ENCODE data around the gene NOC2L.

Gene NOC2L

GRCh38 chr1:932776-933602 lies 26.1 kb downstream of the NOC2L start:
- no peak overlapping the region for H3K4me3 ChIP-seq (ENCODE audit: low read depth, low read length)

DNA sequence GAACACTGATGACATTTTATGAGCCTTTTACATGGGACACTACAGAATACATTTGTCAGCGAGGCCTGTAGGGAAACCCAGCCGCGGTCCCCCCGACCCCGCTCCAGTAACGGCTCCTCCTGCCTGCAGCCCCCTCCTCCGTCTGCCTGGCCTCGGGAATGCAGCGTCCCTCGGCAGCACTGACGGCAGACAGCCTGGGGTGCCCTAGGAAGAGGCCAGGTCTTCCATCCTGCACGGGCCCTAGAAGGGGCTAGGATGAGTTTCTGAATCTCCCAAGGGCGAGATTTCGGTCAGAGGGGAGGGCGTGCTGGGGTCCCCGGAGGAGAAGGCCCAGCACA lies 26.9 kb downstream of the NOC2L start:
- H3K4me3 ChIP-seq (ENCODE audit: low read depth, low read length) = no peak overlapping the region

GRCh38 chr1:931380-932172 lies 27.5 kb downstream of the NOC2L start:
- no peak overlapping the region for H3K4me3 ChIP-seq (ENCODE audit: low read depth, low read length)

DNA sequence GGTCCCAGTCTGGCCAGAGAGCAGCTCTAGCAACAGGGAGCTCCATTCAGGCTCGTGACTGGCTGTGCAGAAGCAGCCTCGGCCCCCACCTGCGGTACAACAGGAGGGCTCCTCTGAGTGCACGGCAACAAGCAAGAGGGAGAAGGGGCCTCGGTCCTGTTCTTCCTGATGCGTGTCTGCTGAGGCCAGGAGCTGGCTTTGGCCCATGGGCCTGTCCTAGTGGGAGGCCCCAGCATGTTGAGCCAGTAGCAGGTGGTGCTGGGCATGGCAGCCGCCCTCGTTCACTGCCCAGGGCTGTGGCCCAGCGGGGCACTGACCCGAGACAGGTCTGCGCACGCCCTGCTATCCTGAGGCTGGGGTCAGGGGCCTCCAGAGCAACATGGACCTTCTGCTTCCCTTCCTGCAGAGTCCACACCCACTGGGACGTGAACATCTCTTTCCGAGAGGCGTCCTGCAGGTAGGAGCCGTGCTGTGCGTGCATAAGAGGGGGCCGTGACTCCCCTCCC lies 28.4 kb downstream of the NOC2L start:
- H3K4me3 ChIP-seq (ENCODE audit: low read depth, low read length) = no peak overlapping the region

DNA sequence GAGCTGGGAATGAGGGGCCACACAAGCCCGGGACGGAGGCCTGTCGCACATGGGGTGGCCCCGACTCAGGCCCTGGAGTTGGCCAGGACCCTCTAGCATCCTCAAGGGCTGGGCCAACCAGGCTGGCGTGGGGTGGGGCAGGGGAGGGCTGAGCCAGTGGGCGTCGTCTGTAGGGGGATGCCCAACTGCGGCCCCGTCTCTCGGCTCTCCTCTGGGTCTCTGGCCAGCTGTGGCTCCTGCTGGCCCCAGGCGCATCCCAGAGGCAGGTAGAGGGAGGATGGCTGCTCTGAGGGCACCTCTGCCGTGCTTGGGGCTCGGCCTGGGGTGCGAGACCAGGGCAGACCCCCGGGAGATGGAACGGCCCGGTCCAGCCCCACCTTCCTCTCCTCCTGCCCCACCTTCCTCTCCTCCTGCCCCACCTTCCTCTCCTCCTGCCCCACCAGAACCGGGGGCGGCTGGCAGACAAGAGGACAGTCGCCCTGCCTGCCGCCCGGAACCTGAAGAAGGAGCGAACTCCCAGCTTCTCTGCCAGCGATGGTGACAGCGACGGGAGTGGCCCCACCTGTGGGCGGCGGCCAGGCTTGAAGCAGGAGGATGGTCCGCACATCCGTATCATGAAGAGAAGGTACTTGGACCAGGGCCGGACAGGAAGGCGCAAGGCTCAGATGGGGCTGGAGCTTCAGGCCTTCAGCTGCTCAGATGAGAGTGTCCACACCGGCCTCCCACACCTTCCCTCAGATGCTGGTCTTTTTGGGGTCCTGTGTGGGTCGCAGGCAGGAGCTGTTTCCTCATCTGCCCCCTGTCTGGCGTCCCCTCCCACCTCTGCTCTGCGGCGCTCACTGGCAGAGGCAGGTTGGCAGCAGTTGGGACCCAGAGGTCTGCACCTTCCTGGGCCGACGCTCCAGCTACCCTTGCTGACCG lies 29.1 kb downstream of the NOC2L start:
- H3K4me3 ChIP-seq (ENCODE audit: low read depth, low read length) = no peak overlapping the region

GRCh38 chr1:928825-929661 lies 30.0 kb downstream of the NOC2L start:
- H3K4me3 ChIP-seq (ENCODE audit: low read depth, low read length) = no peak overlapping the region

DNA sequence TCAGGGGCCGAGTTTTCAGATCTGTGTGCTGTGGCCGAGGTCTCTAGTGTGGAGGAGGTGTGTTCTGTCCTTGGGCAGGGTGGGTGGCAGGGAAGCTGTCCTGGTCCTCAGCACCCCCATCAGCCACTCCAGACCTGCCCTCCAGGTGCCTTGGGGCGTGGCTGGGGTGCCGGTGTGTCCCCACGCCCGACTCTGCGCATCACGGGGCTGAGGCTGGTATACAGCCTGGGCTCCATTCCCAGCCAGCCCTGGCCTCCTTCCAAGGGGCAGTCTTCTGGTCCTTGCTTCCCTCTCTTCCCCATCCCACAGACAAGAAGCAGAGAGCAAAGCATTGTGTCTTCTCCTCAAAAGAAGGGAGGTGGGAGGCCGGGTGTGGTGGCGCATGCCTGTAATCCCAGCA lies 31.3 kb downstream of the NOC2L start:
- H3K4me3 ChIP-seq (ENCODE audit: low read depth, low read length) = no peak overlapping the region

- H3K4me3 ChIP-seq (ENCODE audit: low read depth, low read length) = no peak overlapping the region
Observed at GRCh38 chr1:927234-927633, 31.8 kb downstream of the NOC2L start.

DNA sequence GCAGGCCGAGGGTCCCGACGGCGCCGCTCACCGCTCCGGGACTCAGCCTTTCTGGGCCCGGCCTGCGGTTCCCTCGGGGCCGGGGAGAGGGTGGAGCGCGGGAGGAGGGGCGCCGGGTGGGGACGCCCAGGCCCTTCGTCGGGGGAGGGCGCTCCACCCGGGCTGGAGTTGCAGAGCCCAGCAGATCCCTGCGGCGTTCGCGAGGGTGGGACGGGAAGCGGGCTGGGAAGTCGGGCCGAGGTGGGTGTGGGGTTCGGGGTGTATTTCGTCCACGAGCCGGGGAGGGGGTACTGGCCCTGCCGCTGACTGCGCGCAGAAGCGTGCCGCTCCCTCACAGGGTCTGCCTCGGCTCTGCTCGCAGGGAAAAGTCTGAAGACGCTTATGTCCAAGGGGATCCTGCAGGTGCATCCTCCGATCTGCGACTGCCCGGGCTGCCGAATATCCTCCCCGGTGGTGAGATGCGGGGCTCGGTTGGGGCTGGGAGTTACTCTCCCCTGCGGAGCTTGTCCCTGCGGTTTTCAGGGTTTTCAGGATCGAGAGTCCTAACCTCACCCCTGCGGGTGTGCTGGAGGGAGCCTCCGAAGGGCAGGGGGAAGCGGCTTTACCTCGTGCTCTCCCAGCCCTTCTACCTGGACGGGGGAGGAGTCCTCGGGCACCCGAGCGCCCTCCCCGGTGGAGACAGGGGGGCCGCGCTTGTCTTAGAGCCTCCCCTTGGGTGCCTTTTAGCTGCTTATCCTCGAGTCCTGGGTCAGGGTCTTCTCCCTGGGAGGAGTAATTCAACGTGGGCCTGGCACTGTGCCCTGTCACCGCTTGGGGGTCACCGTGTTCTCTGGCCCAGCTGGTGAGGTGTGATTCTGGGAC lies 33.3 kb downstream of the NOC2L start:
- H3K4me3 ChIP-seq (ENCODE audit: low read depth, low read length) = peak overlapping the region; percentile 13

- peak overlapping the region; percentile 20 for H3K4me3 ChIP-seq (ENCODE audit: low read depth, low read length)
Observed at GRCh38 chr1:924656-925560, 34.1 kb downstream of the NOC2L start.

DNA sequence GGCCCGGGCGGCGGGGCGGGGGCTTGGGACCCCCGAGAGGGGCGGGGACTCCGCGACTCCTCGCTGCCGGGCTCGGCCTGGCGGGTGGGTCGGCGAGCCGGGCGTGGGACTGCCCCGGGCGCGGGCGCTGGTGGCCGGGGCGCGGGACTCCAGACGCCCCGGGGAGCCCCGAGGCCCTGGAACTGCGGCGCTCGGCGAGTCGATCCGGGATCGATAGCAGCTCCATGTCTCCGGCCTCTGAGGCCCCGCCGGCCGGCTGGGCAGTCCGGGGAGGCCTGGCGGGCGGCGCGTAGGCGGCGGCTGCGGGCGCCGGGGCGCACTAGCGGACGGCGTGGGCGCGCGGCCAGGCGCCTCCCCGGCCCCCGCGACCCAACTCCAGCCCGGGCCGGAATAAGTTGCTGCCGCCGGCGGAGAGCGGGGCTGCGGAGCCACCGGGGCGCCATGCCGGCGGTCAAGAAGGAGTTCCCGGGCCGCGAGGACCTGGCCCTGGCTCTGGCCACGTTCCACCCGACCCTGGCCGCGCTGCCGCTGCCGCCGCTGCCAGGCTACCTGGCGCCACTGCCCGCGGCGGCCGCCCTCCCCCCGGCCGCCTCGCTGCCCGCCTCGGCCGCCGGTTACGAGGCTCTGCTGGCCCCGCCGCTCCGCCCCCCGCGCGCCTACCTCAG lies 34.9 kb downstream of the NOC2L start:
- H3K4me3 ChIP-seq (ENCODE audit: low read depth, low read length) = peak overlapping the region; percentile 8

- peak within 1 kb of the TSS; percentile 21 for H3K4me3 ChIP-seq (ENCODE audit: low read depth, low read length)
Observed at GRCh38 chr1:923131-923990, 35.7 kb downstream of the NOC2L start, which contains the start of gene SAMD11. TSS of gene SAMD11 (plus strand) at chr1:923923. CDS start at chr1:924432, 509 bp downstream.

DNA sequence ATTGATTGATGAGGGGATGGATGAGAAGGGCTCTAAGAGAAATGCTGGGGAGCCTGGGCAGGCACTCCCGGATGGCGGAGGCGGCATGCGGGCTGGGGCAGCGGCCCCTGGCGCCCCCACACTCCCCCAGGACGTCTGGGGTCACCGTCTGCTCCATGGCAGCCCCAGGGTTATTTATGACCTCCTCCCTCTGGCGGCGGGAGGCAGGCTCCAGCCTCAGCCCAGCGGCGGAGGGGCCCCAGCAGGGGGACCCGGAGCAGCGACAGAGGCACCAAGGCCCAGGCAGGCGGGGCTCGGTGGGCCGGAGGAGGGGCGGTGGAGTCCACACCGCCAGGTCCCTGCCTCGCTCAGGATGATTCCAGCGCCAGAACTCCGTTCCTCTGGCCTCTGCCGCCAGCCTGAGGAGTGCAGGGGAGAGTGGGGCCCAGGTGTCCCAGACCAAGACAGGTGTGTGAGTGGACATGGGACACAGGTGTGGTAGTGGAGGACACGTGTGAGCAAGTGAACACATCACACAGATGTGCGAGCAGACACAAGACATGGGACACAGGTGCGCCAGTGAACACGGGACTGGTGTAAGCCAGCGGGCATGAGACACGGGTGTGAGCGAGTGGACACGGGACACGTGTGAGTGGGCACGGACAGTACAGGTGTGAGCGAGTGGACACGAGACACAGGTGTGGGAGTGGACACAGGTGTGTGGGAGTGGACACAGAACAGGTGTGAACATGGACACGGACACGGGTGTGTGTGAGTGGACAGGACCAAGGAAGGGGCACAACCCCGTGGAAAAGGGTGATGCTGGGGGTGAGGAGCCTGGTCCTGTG lies 37.8 kb downstream of the NOC2L start:
- H3K4me3 ChIP-seq (ENCODE audit: low read depth, low read length) = no peak overlapping the region

- no peak overlapping the region for H3K4me3 ChIP-seq (ENCODE audit: low read depth, low read length)
Observed at GRCh38 chr1:920521-920920, 38.5 kb downstream of the NOC2L start.

DNA sequence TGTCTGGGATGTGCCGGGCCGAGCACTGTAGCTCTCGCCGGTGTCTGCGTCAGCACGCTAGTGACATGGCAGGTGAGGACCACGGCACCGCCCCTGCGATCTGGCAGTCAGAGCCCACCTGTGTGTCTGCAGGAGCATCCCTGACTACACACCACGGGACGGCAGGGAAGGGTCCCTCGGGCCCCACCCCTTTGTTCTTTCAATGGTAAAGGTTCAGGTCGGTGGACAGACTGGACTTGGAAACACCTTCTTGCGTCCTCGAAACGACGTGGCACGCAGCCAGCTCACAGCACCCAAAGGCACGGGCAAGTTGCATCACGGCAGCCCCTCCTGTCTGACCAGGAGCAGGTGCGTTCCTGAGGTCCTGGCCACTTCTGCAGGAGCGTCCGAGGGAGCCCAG lies 39.0 kb downstream of the NOC2L start:
- no peak overlapping the region for H3K4me3 ChIP-seq (ENCODE audit: low read depth, low read length)

Measured in iPS-11a (cell line).